Keratinocyte (primary cell): ENCODE measurements around the gene CMTR1.

Experiments used
- CTCF ChIP-seq, 3 experiments: IDR thresholded peaks in 1 of 3; conservative IDR thresholded peaks in 1 of 3; optimal IDR thresholded peaks in 1 of 3; 2 replicates in 2 of 3; 3 replicates in 1 of 3; pipeline versions ENCODE3 to v1.5.1; 2011; ENCODE audit warnings: low read length in 3 of 3, mild to moderate bottlenecking in 3 of 3, moderate library complexity in 2 of 3, control low read depth in 1 of 3, inconsistent platforms in 1 of 3; ENCODE audit not compliant: insufficient read depth in 2 of 3; ENCODE audit errors: extremely low read depth in 1 of 3
- EZH2 ChIP-seq: IDR thresholded peaks from one replicate; pipeline ENCODE4 v1.6.1; 2012; ENCODE audit warnings: inconsistent platforms, mild to moderate bottlenecking, low read length, moderate library complexity

GRCh38 chr6:37519461-37519860, 86.4 kb downstream of the CMTR1 start:
- TF ChIP-seq CTCF (optimal IDR thresholded peaks at IDR 0.05 in 1 of 3, IDR thresholded peaks at IDR 0.05 in 1 of 3, conservative IDR thresholded peaks at IDR 0.05 in 1 of 3; ENCODE audit: extremely low read depth in 1 of 3, insufficient read depth in 2 of 3, low read length in 3 of 3) (no peak), EZH2 (no peak)
